SK-N-SH treated with all-trans-retinoic acid at 6 μM for 48 hours (cell line): ENCODE measurements around the gene PPARA.

ENCODE experiments used
- ATAC-seq: fragments of 200-7000 bp; cut with Tn5 transposase; 3 replicates; pipeline ENCODE4 v1.9.1; 2020; ENCODE audit warnings: mild to moderate bottlenecking, moderate library complexity
- ARNTL ChIP-seq: fragments of 450-650 bp; formaldehyde crosslinking; IDR thresholded peaks from 2 replicates; pipeline ENCODE4 v1.5.0; 2020; ENCODE audit warnings: low read depth, mild to moderate bottlenecking, moderate library complexity, borderline replicate concordance
- BACH2 ChIP-seq: fragments of 250-450 bp; sonication (Bioruptor Pico); IDR thresholded peaks from 2 replicates; pipeline ENCODE4 v1.9.0; 2021; ENCODE audit warnings: mild to moderate bottlenecking, borderline replicate concordance
- CSDC2 ChIP-seq: fragments of 250-450 bp; sonication (Bioruptor Pico); IDR thresholded peaks from 2 replicates; pipeline ENCODE4 v1.5.0; 2020; ENCODE audit warnings: mild to moderate bottlenecking, moderate library complexity
- ESRRG ChIP-seq: fragments of 250-450 bp; sonication (Bioruptor Pico); IDR thresholded peaks from 2 replicates; pipeline ENCODE4 v1.6.1; 2021; ENCODE audit warnings: mild to moderate bottlenecking
- GLIS3 ChIP-seq: fragments of 250-450 bp; sonication (Bioruptor Pico); IDR thresholded peaks from 2 replicates; pipeline ENCODE4 v1.5.0; 2020; ENCODE audit warnings: mild to moderate bottlenecking, moderate library complexity
- ISL1 ChIP-seq: fragments of 250-450 bp; sonication (Bioruptor Pico); IDR thresholded peaks from 2 replicates; pipeline ENCODE4 v2.1.2; 2022; ENCODE audit warnings: mild to moderate bottlenecking, moderate library complexity
- OSR1 ChIP-seq: fragments of 250-450 bp; sonication (Bioruptor Pico); IDR thresholded peaks from 2 replicates; pipeline ENCODE4 v1.8.0; 2022; ENCODE audit warnings: moderate library complexity, mild to moderate bottlenecking, inconsistent platforms
- PATZ1 ChIP-seq: fragments of 250-450 bp; sonication (Bioruptor Pico); IDR thresholded peaks from 2 replicates; pipeline ENCODE4 v1.8.0; 2020; ENCODE audit warnings: mild to moderate bottlenecking, moderate library complexity, borderline replicate concordance
- PPARA ChIP-seq: fragments of 250-450 bp; sonication (Bioruptor Pico); IDR thresholded peaks from 2 replicates; pipeline ENCODE4 v1.5.0; 2020; ENCODE audit warnings: mild to moderate bottlenecking, borderline replicate concordance
- RARB ChIP-seq: fragments of 250-450 bp; sonication (Bioruptor Pico); IDR thresholded peaks from 2 replicates; pipeline ENCODE4 v1.8.0; 2021; ENCODE audit warnings: mild to moderate bottlenecking, moderate library complexity
- SNAI2 ChIP-seq: fragments of 250-450 bp; sonication (Bioruptor Pico); IDR thresholded peaks from 2 replicates; pipeline ENCODE4 v1.5.0; 2020; ENCODE audit warnings: mild to moderate bottlenecking, moderate library complexity
- TCF4 ChIP-seq: fragments of 250-450 bp; sonication (Bioruptor Pico); IDR thresholded peaks from 2 replicates; pipeline ENCODE4 v1.8.0; 2021; ENCODE audit warnings: mild to moderate bottlenecking, moderate library complexity, borderline replicate concordance
- TOX ChIP-seq: fragments of 250-450 bp; sonication (Bioruptor Pico); IDR thresholded peaks from 2 replicates; pipeline ENCODE4 v1.8.0; 2021; ENCODE audit warnings: mild to moderate bottlenecking, moderate library complexity, borderline replicate concordance
- ZC3H10 ChIP-seq: fragments of 250-450 bp; sonication (Bioruptor Pico); IDR thresholded peaks from 2 replicates; pipeline ENCODE4 v1.5.1; 2021; ENCODE audit warnings: mild to moderate bottlenecking, moderate library complexity
- ZFP3 ChIP-seq: fragments of 250-450 bp; sonication (Bioruptor Pico); IDR thresholded peaks from 2 replicates; pipeline ENCODE4 v1.5.0; 2020; ENCODE audit warnings: mild to moderate bottlenecking, moderate library complexity
- ZFP30 ChIP-seq: fragments of 450-650 bp; formaldehyde crosslinking; IDR thresholded peaks from 2 replicates; pipeline ENCODE4 v1.5.0; 2022; ENCODE audit warnings: mild to moderate bottlenecking, moderate library complexity
- ZNF565 ChIP-seq: fragments of 450-650 bp; formaldehyde crosslinking; conservative IDR thresholded peaks from 2 replicates; pipeline ENCODE4 v1.5.0; 2020; ENCODE audit warnings: low read depth, mild to moderate bottlenecking, moderate library complexity
- ZNF70 ChIP-seq: fragments of 450-650 bp; formaldehyde crosslinking; IDR thresholded peaks from 2 replicates; pipeline ENCODE4 v1.5.0; 2020; ENCODE audit warnings: mild to moderate bottlenecking, moderate library complexity
- ZNF8 ChIP-seq: fragments of 450-650 bp; formaldehyde crosslinking; IDR thresholded peaks from 2 replicates; pipeline ENCODE4 v1.5.0; 2020; ENCODE audit warnings: mild to moderate bottlenecking, moderate library complexity
- TF ChIP-seq, protein P1 (sequence below): fragments of 250-450 bp; sonication (Bioruptor Pico); IDR thresholded peaks from 2 replicates; pipeline ENCODE4 v1.5.1; 2020; ENCODE audit warnings: low read depth, mild to moderate bottlenecking, moderate library complexity
- TF ChIP-seq, protein P2 (sequence below): fragments of 250-450 bp; sonication (Bioruptor Pico); IDR thresholded peaks from 2 replicates; pipeline ENCODE4 v1.8.0; 2021; ENCODE audit warnings: low read depth, mild to moderate bottlenecking, moderate library complexity, borderline replicate concordance
- TF ChIP-seq, protein P3 (sequence below): fragments of 250-450 bp; sonication (Bioruptor Pico); IDR thresholded peaks from 2 replicates; pipeline ENCODE4 v1.5.0; 2020; ENCODE audit warnings: mild to moderate bottlenecking, moderate library complexity
- TF ChIP-seq, protein P4 (sequence below): fragments of 250-450 bp; sonication (Bioruptor Pico); IDR thresholded peaks from 2 replicates; pipeline ENCODE4 v1.5.1; 2021; ENCODE audit warnings: mild to moderate bottlenecking, moderate library complexity

PPARA gene

GRCh38 chr22:46201059-46201757 is 50.9 kb downstream of the PPARA start:
- ATAC-seq = no peak
- TF ChIP-seq ZFP3 (no peak), TCF4 (CRISPR knock-in tag) (no peak), RARB (CRISPR knock-in tag) (no peak), ZNF8 (CRISPR knock-in tag) (no peak), OSR1 (CRISPR knock-in tag) (no peak), ZFP30 (CRISPR knock-in tag) (no peak), ZC3H10 (CRISPR knock-in tag) (no peak), GLIS3 (no peak), PATZ1 (no peak), TOX (CRISPR knock-in tag) (no peak), BACH2 (CRISPR knock-in tag) (no peak), ZNF70 (CRISPR knock-in tag) (no peak), ESRRG (no peak), ISL1 (CRISPR knock-in tag) (no peak), CSDC2 (CRISPR knock-in tag) (no peak), ZNF565 (no peak)
- TF ChIP-seq, protein P1, sequence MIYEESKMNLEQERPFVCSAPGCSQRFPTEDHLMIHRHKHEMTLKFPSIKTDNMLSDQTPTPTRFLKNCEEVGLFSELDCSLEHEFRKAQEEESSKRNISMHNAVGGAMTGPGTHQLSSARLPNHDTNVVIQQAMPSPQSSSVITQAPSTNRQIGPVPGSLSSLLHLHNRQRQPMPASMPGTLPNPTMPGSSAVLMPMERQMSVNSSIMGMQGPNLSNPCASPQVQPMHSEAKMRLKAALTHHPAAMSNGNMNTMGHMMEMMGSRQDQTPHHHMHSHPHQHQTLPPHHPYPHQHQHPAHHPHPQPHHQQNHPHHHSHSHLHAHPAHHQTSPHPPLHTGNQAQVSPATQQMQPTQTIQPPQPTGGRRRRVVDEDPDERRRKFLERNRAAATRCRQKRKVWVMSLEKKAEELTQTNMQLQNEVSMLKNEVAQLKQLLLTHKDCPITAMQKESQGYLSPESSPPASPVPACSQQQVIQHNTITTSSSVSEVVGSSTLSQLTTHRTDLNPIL (CRISPR knock-in tag) = no peak
- TF ChIP-seq, protein P2, sequence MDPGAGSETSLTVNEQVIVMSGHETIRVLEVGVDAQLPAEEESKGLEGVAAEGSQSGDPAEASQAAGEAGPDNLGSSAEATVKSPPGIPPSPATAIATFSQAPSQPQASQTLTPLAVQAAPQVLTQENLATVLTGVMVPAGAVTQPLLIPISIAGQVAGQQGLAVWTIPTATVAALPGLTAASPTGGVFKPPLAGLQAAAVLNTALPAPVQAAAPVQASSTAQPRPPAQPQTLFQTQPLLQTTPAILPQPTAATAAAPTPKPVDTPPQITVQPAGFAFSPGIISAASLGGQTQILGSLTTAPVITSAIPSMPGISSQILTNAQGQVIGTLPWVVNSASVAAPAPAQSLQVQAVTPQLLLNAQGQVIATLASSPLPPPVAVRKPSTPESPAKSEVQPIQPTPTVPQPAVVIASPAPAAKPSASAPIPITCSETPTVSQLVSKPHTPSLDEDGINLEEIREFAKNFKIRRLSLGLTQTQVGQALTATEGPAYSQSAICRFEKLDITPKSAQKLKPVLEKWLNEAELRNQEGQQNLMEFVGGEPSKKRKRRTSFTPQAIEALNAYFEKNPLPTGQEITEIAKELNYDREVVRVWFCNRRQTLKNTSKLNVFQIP (CRISPR knock-in tag) = no peak
- TF ChIP-seq, protein P3, sequence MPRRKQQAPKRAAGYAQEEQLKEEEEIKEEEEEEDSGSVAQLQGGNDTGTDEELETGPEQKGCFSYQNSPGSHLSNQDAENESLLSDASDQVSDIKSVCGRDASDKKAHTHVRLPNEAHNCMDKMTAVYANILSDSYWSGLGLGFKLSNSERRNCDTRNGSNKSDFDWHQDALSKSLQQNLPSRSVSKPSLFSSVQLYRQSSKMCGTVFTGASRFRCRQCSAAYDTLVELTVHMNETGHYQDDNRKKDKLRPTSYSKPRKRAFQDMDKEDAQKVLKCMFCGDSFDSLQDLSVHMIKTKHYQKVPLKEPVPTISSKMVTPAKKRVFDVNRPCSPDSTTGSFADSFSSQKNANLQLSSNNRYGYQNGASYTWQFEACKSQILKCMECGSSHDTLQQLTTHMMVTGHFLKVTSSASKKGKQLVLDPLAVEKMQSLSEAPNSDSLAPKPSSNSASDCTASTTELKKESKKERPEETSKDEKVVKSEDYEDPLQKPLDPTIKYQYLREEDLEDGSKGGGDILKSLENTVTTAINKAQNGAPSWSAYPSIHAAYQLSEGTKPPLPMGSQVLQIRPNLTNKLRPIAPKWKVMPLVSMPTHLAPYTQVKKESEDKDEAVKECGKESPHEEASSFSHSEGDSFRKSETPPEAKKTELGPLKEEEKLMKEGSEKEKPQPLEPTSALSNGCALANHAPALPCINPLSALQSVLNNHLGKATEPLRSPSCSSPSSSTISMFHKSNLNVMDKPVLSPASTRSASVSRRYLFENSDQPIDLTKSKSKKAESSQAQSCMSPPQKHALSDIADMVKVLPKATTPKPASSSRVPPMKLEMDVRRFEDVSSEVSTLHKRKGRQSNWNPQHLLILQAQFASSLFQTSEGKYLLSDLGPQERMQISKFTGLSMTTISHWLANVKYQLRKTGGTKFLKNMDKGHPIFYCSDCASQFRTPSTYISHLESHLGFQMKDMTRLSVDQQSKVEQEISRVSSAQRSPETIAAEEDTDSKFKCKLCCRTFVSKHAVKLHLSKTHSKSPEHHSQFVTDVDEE (CRISPR knock-in tag) = no peak
- TF ChIP-seq, protein P4, sequence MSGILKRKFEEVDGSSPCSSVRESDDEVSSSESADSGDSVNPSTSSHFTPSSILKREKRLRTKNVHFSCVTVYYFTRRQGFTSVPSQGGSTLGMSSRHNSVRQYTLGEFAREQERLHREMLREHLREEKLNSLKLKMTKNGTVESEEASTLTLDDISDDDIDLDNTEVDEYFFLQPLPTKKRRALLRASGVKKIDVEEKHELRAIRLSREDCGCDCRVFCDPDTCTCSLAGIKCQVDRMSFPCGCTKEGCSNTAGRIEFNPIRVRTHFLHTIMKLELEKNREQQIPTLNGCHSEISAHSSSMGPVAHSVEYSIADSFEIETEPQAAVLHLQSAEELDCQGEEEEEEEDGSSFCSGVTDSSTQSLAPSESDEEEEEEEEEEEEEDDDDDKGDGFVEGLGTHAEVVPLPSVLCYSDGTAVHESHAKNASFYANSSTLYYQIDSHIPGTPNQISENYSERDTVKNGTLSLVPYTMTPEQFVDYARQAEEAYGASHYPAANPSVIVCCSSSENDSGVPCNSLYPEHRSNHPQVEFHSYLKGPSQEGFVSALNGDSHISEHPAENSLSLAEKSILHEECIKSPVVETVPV (CRISPR knock-in tag) = no peak

GRCh38 chr22:46202897-46203600 is 52.7 kb downstream of the PPARA start:
- no peak for TF ChIP-seq GLIS3
- TF ChIP-seq ARNTL (CRISPR knock-in tag) = no peak
- TF ChIP-seq RARB (CRISPR knock-in tag) = no peak
- no peak for TF ChIP-seq SNAI2 (CRISPR knock-in tag)
- TF ChIP-seq PPARA (CRISPR knock-in tag) = no peak
- TF ChIP-seq, all 23 proteins: peak for 0
- no peak for ATAC-seq
